ENCODE measurements around the gene BHMT. TPM values are rescaled to one million over a fixed set of nuclear protein-coding genes. Genes with fewer than 3 reads are reported as not detected.
A peak's percentile ranks its signal among the peaks of the same experiment; 100 is the strongest.

The BHMT gene
- total and polyA plus RNA-seq, 9 of the 15 experiments (the other 6 are each of a cell fraction or from before 2014, with no cell fraction given): not detected

- ChIA-PET CTCF (ENCODE audit: low intra/inter-chr PET ratio) (no interaction called here), POLR2A (no interaction called here)
- Histone ChIP-seq H3K27ac (ENCODE audit: extremely low read depth, low read depth, low read length) (no peak overlapping the region), H3K9ac (ENCODE audit: insufficient read depth in 1 of 2, low read depth in 2 of 2, low read length in 2 of 2) (no peak overlapping the region), H3K9me1 (ENCODE audit: control insufficient read depth, insufficient read depth, low read length) (no peaks in the 10 kb centered on the region), H3K79me2 (ENCODE audit: control insufficient read depth, insufficient read depth, low read length) (no peaks in the 10 kb centered on the region), H3K9me3 (replicated peaks; ENCODE audit: control insufficient read depth, insufficient read depth, low read depth, low read length) (no peaks in the 10 kb centered on the region), H3K4me1 (replicated peaks in 1 of 2; ENCODE audit: control insufficient read depth in 2 of 2, insufficient read depth in 2 of 2, low read length in 2 of 2) (peaks cover 0 to 12% of the 10 kb centered on the region in 2 experiments; a peak in 2 of 5 replicates), H3K36me3 (ENCODE audit: control insufficient read depth, insufficient read depth, low read length) (no peaks in the 10 kb centered on the region), H3K4me3 (no peak overlapping the region), H3K4me2 (ENCODE audit: insufficient read depth, low read length) (no peak overlapping the region), H2AFZ (ENCODE audit: low read depth, low read length) (no peak overlapping the region), H3K27me3 (ENCODE audit: control insufficient read depth in 2 of 2, insufficient read depth in 2 of 2, low read length in 2 of 2) (peaks cover 2 to 17% of the 10 kb centered on the region in 2 experiments; a peak in 2 of 5 replicates), H4K20me1 (replicated peaks; ENCODE audit: control insufficient read depth, insufficient read depth, low read length) (no peaks in the 10 kb centered on the region)
- intact Hi-C loops (cut with micrococcal nuclease): no loop called here
- no peak for ATAC-seq
- no peak for TF ChIP-seq TGIF2 (CRISPR knock-in tag; IDR thresholded peaks at IDR 0.05)
- TF ChIP-seq ZNF316 (IDR thresholded peaks at IDR 0.05): peak; percentile 49
- no peak for TF ChIP-seq CBX2 (IDR thresholded peaks at IDR 0.05; ENCODE audit: insufficient read depth, low read length, poor library complexity, severe bottlenecking)
- peak; percentile 61; the same call in 1 of the 2 replicates for TF ChIP-seq NFE2 (IDR thresholded peaks at IDR 0.05; ENCODE audit: low read depth)
- peak; percentile 63 for TF ChIP-seq MAFG (tag; conservative IDR thresholded peaks at IDR 0.05)
- TF ChIP-seq MAFK (IDR thresholded peaks at IDR 0.05; ENCODE audit: low read length): peak; percentile 8; the same call in 1 of the 2 replicates
- peak; percentile 67; the same call in 1 of the 2 replicates for TF ChIP-seq ZBTB7A (IDR thresholded peaks at IDR 0.05; ENCODE audit: borderline replicate concordance, control insufficient read depth, low read depth, low read length)
- no peak for TF ChIP-seq USF1 (CRISPR knock-in tag; IDR thresholded peaks at IDR 0.05)
- no peak for TF ChIP-seq ELK1 (CRISPR knock-in tag; IDR thresholded peaks at IDR 0.05)
- no peak for TF ChIP-seq HMBOX1 (IDR thresholded peaks at IDR 0.05)
- TF ChIP-seq NFE2L1 (tag; IDR thresholded peaks at IDR 0.05; ENCODE audit: borderline replicate concordance, low read depth): peak; percentile 36; the same call in 1 of the 2 replicates
- TF ChIP-seq NBN (IDR thresholded peaks at IDR 0.05; ENCODE audit: low read depth): no peak
- TF ChIP-seq NFIC (IDR thresholded peaks at IDR 0.05): peak; percentile 73
- WGBS (ENCODE audit: insufficient coverage, low coverage, missing lambda C conversion rate): 13% methylated on average over 8 of the region's 9 CpGs
- no TSS peak for BruUV-seq (replicated peaks)
- no peak for DNase-seq (ENCODE audit: extremely low read depth in 1 of 4, low spot score in 3 of 4)
- no peak for FAIRE-seq
- in situ Hi-C loops (cut with MboI): no loop called here
Observed at GRCh38 chr5:79070350-79070667, 41.3 kb upstream of the BHMT start.
